H9 (cell line): ENCODE results near the gene RDH5. TPM values are rescaled to one million over a fixed set of nuclear protein-coding genes. Genes with fewer than 3 reads are reported as not detected.
A peak's percentile ranks its signal among the peaks of the same experiment; 100 is the strongest.

Experiments used
- DNase-seq: peaks from one replicate; pipeline ENCODE4 v3.0.0-alpha.2; 2017
- H2AFZ ChIP-seq: one replicate; pipeline ENCODE4 v1.6.1; 2013; ENCODE audit warnings: mild to moderate bottlenecking, low read length, control low read depth, moderate library complexity
- H2AK5ac ChIP-seq: 2 replicates; pipeline ENCODE4 v1.6.1; 2013; ENCODE audit warnings: low read length, control low read depth, mixed read lengths; ENCODE audit not compliant: insufficient read length
- H2BK120ac ChIP-seq: one replicate; pipeline ENCODE4 v1.6.1; 2013; ENCODE audit warnings: low read depth, mild to moderate bottlenecking, low read length, control low read depth, inconsistent platforms; ENCODE audit not compliant: poor library complexity, severe bottlenecking
- H2BK12ac ChIP-seq: 2 replicates; pipeline ENCODE4 v1.6.1; 2013; ENCODE audit warnings: low read length, control low read depth, mixed read lengths, low read depth; ENCODE audit not compliant: insufficient read length
- H2BK15ac ChIP-seq: 2 replicates; pipeline ENCODE4 v1.6.1; 2013; ENCODE audit warnings: low read depth, low read length, control low read depth
- H2BK20ac ChIP-seq: one replicate; pipeline ENCODE4 v1.6.1; 2013; ENCODE audit warnings: low read depth, mild to moderate bottlenecking, low read length, control low read depth, inconsistent platforms; ENCODE audit not compliant: poor library complexity, severe bottlenecking
- H2BK5ac ChIP-seq: 2 replicates; pipeline ENCODE4 v1.6.1; 2013; ENCODE audit warnings: low read length, control low read depth, mixed read lengths; ENCODE audit not compliant: insufficient read length
- H3K14ac ChIP-seq: 2 replicates; pipeline ENCODE4 v1.6.1; 2013; ENCODE audit warnings: low read length, control low read depth; ENCODE audit not compliant: insufficient read depth
- H3K18ac ChIP-seq: 2 replicates; pipeline ENCODE4 v1.6.1; 2013; ENCODE audit warnings: low read depth, mild to moderate bottlenecking, mixed read lengths, low read length, control low read depth; ENCODE audit not compliant: insufficient read length
- H3K23ac ChIP-seq: 2 replicates; pipeline ENCODE4 v1.6.1; 2013; ENCODE audit warnings: low read length, control low read depth, mixed read lengths, low read depth; ENCODE audit not compliant: insufficient read length
- H3K23me2 ChIP-seq: 2 replicates; pipeline ENCODE4 v1.6.1; 2013; ENCODE audit warnings: low read depth, mild to moderate bottlenecking, mixed read lengths, low read length, control low read depth; ENCODE audit not compliant: insufficient read length, poor library complexity, severe bottlenecking
- H3K27ac ChIP-seq: 2 replicates; pipeline ENCODE4 v1.5.1; 2013; ENCODE audit warnings: low read length, control low read depth, mixed read lengths, low read depth; ENCODE audit not compliant: insufficient read length
- H3K27me3 ChIP-seq: 2 replicates; pipeline ENCODE4 v1.6.1; 2013; ENCODE audit warnings: low read length, control low read depth, inconsistent platforms; ENCODE audit not compliant: insufficient read depth
- H3K4ac ChIP-seq: 2 replicates; pipeline ENCODE4 v1.6.1; 2013; ENCODE audit warnings: low read depth, mild to moderate bottlenecking, control low read depth, inconsistent platforms, low read length, moderate library complexity
- H3K4me1 ChIP-seq: 2 replicates; pipeline ENCODE4 v1.6.1; 2013; ENCODE audit warnings: low read length, control low read depth, inconsistent platforms; ENCODE audit not compliant: insufficient read depth
- H3K4me2 ChIP-seq: 2 replicates; pipeline ENCODE4 v1.6.1; 2013; ENCODE audit warnings: low read length, control low read depth, mixed read lengths; ENCODE audit not compliant: insufficient read length, insufficient read depth
- H3K56ac ChIP-seq: 2 replicates; pipeline ENCODE4 v1.6.1; 2013; ENCODE audit warnings: low read depth, mild to moderate bottlenecking, mixed read lengths, low read length, control low read depth; ENCODE audit not compliant: insufficient read length
- H3K79me1 ChIP-seq: 2 replicates; pipeline ENCODE4 v1.6.1; 2013; ENCODE audit warnings: low read depth, mild to moderate bottlenecking, moderate library complexity, low read length, control low read depth, inconsistent platforms; ENCODE audit not compliant: insufficient read depth, poor library complexity, severe bottlenecking
- H3K79me2 ChIP-seq: 2 replicates; pipeline ENCODE4 v1.6.1; 2013; ENCODE audit warnings: low read length, control low read depth, inconsistent platforms; ENCODE audit not compliant: insufficient read depth
- H3K9ac ChIP-seq: 2 replicates; pipeline ENCODE4 v1.6.1; 2013; ENCODE audit warnings: low read length, control low read depth, mixed read lengths; ENCODE audit not compliant: insufficient read length; ENCODE audit errors: extremely low read depth
- H3K9me3 ChIP-seq: one replicate; pipeline ENCODE4 v1.6.1; 2013; ENCODE audit warnings: low read depth, low read length, inconsistent platforms; ENCODE audit not compliant: control insufficient read depth
- H3T11ph ChIP-seq: one replicate; pipeline ENCODE4 v1.6.1; 2013; ENCODE audit warnings: mild to moderate bottlenecking, low read length, control low read depth, inconsistent platforms
- H4K20me1 ChIP-seq: one replicate; pipeline ENCODE4 v1.6.1; 2013; ENCODE audit not compliant: control insufficient read depth, insufficient read length, insufficient read depth
- H4K5ac ChIP-seq: 2 replicates; pipeline ENCODE4 v1.6.1; 2013; ENCODE audit warnings: low read depth, mild to moderate bottlenecking, mixed read lengths, low read length, control low read depth; ENCODE audit not compliant: insufficient read length
- H4K8ac ChIP-seq: replicated peaks from 2 replicates; pipeline ENCODE4 v1.6.1; 2013; ENCODE audit warnings: low read length, control low read depth, mixed read lengths, low read depth; ENCODE audit not compliant: insufficient read length
- H4K91ac ChIP-seq: 2 replicates; pipeline ENCODE4 v1.6.1; 2013; ENCODE audit warnings: low read depth, mild to moderate bottlenecking, moderate library complexity, mixed read lengths, low read length, control low read depth; ENCODE audit not compliant: insufficient read length
- H3K27ac Mint-ChIP-seq, 3 experiments: 2 replicates in 2 of 3; 3 replicates in 1 of 3; pipeline ENCODE4 v1.8.0; 2020 to 2021; ENCODE audit warnings: mixed read lengths in 3 of 3, mild to moderate bottlenecking in 1 of 3, moderate library complexity in 1 of 3
- H3K27me3 Mint-ChIP-seq: 2 replicates; pipeline ENCODE4 v1.8.0; 2021; ENCODE audit warnings: low read depth, mild to moderate bottlenecking, moderate library complexity, mixed read lengths
- H3K36me3 Mint-ChIP-seq, 3 experiments: 2 replicates in 2 of 3; 3 replicates in 1 of 3; pipeline ENCODE4 v1.8.0; 2020 to 2021; ENCODE audit warnings: low read depth in 3 of 3, mixed read lengths in 3 of 3; ENCODE audit not compliant: insufficient read depth in 1 of 3
- H3K4me1 Mint-ChIP-seq, 2 experiments: 2 replicates each; pipeline ENCODE4 v1.8.0; 2020; ENCODE audit warnings: mixed read lengths in 2 of 2
- H3K4me3 Mint-ChIP-seq, 2 experiments: 2 replicates in 1 of 2; 3 replicates in 1 of 2; pipeline ENCODE4 v1.8.0; 2020 to 2021; ENCODE audit warnings: mild to moderate bottlenecking in 2 of 2, mixed read lengths in 2 of 2, moderate library complexity in 1 of 2
- H3K9me3 Mint-ChIP-seq, 2 experiments: 2 replicates in 1 of 2; 3 replicates in 1 of 2; pipeline ENCODE4 v1.8.0; 2020; ENCODE audit warnings: mild to moderate bottlenecking in 2 of 2, mixed read lengths in 2 of 2, moderate library complexity in 1 of 2
- CTCF ChIP-seq: fragments of 200-600 bp; sonication (generic); conservative IDR thresholded peaks from 3 replicates; pipeline ENCODE4 v1.8.0; 2021; ENCODE audit warnings: antibody characterized with exemption, mild to moderate bottlenecking
- WGBS: extraction: QIAGEN DNeasy Blood & Tissue Kit; methylation state at CpG from one replicate; pipeline ENCODE4 v1.1.7; 2013; ENCODE audit warnings: missing lambda C conversion rate, low lambda C conversion rate, mixed read lengths; ENCODE audit not compliant: insufficient read length; ENCODE audit errors: extremely low coverage; 5-methylcytosine and 5-hydroxymethylcytosine counted together
- total RNA-seq: library from RNA; stranded (reverse); gene quantifications from 2 replicates; pipeline ENCODE4 v1.2.1, GENCODE V29; 2021

The RDH5 gene
- total RNA-seq, 1 experiment from 2014 or later: 6.6 TPM

GRCh38 chr12:55755246-55755645, 35.1 kb downstream of the RDH5 start:
- Histone ChIP-seq H2AK5ac (no peak overlapping the region), H3K9me3 (no peaks in the 10 kb centered on the region), H3K23ac (no peak overlapping the region), H3K4me2 (no peak overlapping the region), H2AFZ (no peak overlapping the region), H2BK20ac (no peak overlapping the region), H2BK12ac (no peak overlapping the region), H4K5ac (no peak overlapping the region), H3K18ac (no peak overlapping the region), H3K56ac (no peak overlapping the region), H3K4me1 (0 out of 2 replicates have a peak, but pooled peaks cover 4% of the 10 kb centered on the region), H3K9ac (no peak overlapping the region), H3K79me2 (no peaks in the 10 kb centered on the region), H3K27ac (no peak overlapping the region), H3K4ac (no peak overlapping the region), H3T11ph (no peak overlapping the region), H4K8ac (no peak overlapping the region), H2BK15ac (no peak overlapping the region), H3K23me2 (no peaks in the 10 kb centered on the region), H3K27me3 (no peaks in the 10 kb centered on the region), H3K79me1 (no peaks in the 10 kb centered on the region), H4K91ac (no peak overlapping the region), H2BK120ac (no peak overlapping the region), H2BK5ac (no peak overlapping the region), H3K14ac (no peak overlapping the region), H4K20me1 (no peaks in the 10 kb centered on the region)
- Mint-ChIP-seq H3K4me1 (peaks cover 29 to 35% of the 10 kb centered on the region in 2 experiments), H3K27ac (peak overlapping the region in 1 of 3 experiments; percentile 79; a peak in 2 of 7 replicates), H3K36me3 (peaks cover 38 to 81% (median 72%) of the 10 kb centered on the region in 3 experiments), H3K9me3 (no peaks in the 10 kb centered on the region; a peak in 1 of 5 replicates), H3K27me3 (no peaks in the 10 kb centered on the region), H3K4me3 (no peak overlapping the region)
- no peak for TF ChIP-seq CTCF
- whole genome bisulfite sequencing: no CpG with 5 or more reads among the region's 2 CpGs
- no peak for DNase-seq
